Measurements from ENCODE around the gene EIF4H. TPM values are rescaled to one million over a fixed set of nuclear protein-coding genes. Genes with fewer than 3 reads are reported as not detected.

Gene EIF4H
- total RNA-seq, 4 donors from 2014 or later, result 175 to 250 (median 213) TPM

DNA sequence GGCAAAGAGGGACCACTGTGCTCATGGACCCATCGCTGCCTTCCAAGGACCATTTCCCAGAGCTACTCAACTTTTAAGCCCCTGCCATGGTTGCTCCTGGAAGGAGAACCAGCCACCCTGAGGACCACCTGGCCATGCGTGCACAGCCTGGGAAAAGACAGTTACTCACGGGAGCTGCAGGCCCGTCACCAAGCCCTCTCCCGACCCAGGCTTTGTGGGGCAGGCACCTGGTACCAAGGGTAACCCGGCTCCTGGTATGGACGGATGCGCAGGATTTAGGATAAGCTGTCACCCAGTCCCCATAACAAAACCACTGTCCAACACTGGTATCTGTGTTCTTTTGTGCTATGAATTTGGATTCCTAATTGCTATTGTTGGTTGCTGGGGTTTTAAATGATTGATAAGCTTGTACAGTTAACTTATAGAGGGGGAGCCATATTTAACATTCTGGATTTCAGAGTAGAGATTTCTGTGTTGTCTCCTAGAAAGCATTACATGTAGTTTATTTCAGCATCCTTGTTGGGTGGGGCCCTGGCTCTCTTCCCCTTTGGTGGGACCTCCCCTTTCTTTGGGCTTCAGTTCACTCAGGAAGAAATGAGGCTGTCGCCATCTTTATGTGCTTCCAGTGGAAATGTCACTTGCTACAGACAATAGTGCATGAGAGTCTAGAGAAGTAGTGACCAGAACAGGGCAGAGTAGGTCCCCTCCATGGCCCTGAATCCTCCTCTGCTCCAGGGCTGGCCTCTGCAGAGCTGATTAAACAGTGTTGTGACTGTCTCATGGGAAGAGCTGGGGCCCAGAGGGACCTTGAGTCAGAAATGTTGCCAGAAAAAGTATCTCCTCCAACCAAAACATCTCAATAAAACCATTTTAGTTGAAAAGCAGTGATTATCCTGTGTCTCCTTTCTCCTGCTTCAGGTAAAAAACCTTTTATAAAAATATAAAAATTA lies 55.1 kb downstream of the EIF4H start:
- peaks cover 0 to 18% (median 0%) of the 10 kb centered on the region in 4 donors for H3K36me3 ChIP-seq
- in situ Hi-C loops (cut with MboI; ENCODE audit: low pct_ligation_motif_present in 1 of 4, low pct_unique_long_range_greater_than_20kb in 1 of 4, low sequenced_read_pairs in 3 of 4), result no loop called here
- no peaks in the 10 kb centered on the region for H3K9me3 ChIP-seq
- no peak overlapping the region for H3K4me3 ChIP-seq
- H3K4me1 ChIP-seq, result no peaks in the 10 kb centered on the region
- TF ChIP-seq POLR2A (IDR thresholded peaks at IDR 0.05), result no peak
- no peak for TF ChIP-seq CTCF (IDR thresholded peaks at IDR 0.05)
- TF ChIP-seq EP300 (IDR thresholded peaks at IDR 0.05; ENCODE audit: low read depth), result no peak
- TF ChIP-seq POLR2AphosphoS5 (IDR thresholded peaks at IDR 0.05), result no peak
- no peak overlapping the region for H3K27ac ChIP-seq
- intact Hi-C loops (cut with DNase I; ENCODE audit: low total_unique reads), result no loop called here
- 93% methylated on average over 9 of the region's 9 CpGs; no CpG with 5 or more reads in 1 of the 2 donors for WGBS, 2 donors (ENCODE audit: low coverage in 1 of 2)
- H3K27me3 ChIP-seq, result no peaks in the 10 kb centered on the region
- no peak for DNase-seq

DNA sequence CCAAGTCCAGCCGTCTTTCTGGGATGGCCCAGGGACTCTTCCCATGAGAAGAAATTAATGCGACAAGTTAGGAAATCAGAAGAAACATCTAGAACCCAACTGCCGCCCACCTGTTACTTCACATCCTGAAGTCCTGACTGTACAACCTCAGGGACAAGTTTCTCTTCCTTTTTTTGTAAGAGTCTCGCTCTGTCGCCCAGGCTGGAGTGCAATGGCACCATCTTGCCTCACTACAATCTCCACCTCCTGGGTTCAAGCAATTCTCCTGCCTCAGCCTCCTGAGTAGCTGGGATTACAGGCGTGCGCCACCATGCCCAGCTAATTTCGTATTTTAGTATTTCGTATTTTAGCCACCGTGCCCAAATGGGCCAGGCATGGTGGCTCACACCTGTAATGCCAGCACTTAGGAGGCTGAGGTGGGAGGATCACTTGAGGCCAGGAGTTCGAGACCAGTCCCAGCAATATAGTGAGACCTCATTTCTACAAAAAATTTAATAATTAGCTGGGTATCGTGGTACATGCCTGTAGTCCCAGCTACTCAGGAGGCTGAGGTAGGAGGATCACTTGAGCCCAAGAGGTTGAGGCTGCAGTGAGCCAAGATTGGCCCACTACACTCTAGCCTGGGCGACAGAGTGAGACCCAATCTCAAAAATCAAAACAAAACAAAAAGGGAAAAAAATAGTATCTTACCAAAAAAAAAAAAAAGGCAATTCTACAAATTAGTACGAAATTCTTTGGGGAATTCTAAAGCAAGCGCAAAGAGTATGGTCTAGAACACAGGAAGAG lies 56.5 kb downstream of the EIF4H start:
- DNase-seq, result no peak
- 85 to 93% methylated on average over 9 to 15 of the region's 15 CpGs for WGBS, 2 donors (ENCODE audit: low coverage in 1 of 2)
- Histone ChIP-seq H3K4me3 (no peak overlapping the region), H3K9me3 (no peaks in the 10 kb centered on the region), H3K36me3 (peaks cover 0 to 26% (median 3%) of the 10 kb centered on the region in 4 donors), H3K27ac (no peak overlapping the region), H3K4me1 (no peaks in the 10 kb centered on the region), H3K27me3 (no peaks in the 10 kb centered on the region)
- in situ Hi-C loops (cut with MboI; ENCODE audit: low pct_ligation_motif_present in 1 of 4, low pct_unique_long_range_greater_than_20kb in 1 of 4, low sequenced_read_pairs in 3 of 4), result no loop called here
- TF ChIP-seq POLR2AphosphoS5 (IDR thresholded peaks at IDR 0.05), result no peak
- no peak for TF ChIP-seq POLR2A (IDR thresholded peaks at IDR 0.05)
- no peak for TF ChIP-seq EP300 (IDR thresholded peaks at IDR 0.05; ENCODE audit: low read depth)
- TF ChIP-seq CTCF (IDR thresholded peaks at IDR 0.05), result no peak
- intact Hi-C loops (cut with DNase I; ENCODE audit: low total_unique reads), result no loop called here

DNA sequence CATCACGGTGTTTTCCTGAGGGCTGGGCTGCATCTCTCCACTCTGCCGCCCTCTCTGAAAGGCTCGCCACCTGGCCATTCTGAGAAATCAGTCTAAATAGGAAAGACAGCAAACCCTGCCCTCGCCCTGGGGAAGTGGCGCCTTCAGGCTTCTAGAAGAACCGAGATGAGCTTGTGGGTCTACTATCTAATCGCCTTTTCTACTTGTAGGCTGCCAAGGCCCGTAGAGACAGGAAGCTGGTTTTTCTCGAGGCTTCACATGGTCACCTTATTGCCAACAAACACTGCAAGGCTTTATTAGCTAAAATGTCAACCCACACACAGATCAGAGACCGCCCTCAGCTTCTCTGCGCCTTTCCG lies 57.1 kb downstream of the EIF4H start:
- Histone ChIP-seq H3K4me1 (no peaks in the 10 kb centered on the region), H3K27ac (no peak overlapping the region), H3K27me3 (no peaks in the 10 kb centered on the region), H3K4me3 (no peak overlapping the region), H3K9me3 (no peaks in the 10 kb centered on the region), H3K36me3 (peaks cover 0 to 26% (median 3%) of the 10 kb centered on the region in 4 donors)
- DNase-seq, result peak; percentile 27
- WGBS, 2 donors (ENCODE audit: low coverage in 1 of 2), result 81% methylated on average over 12 of the region's 12 CpGs; no CpG with 5 or more reads in 1 of the 2 donors
- intact Hi-C loops (cut with DNase I; ENCODE audit: low total_unique reads), result no loop called here
- in situ Hi-C loops (cut with MboI; ENCODE audit: low pct_ligation_motif_present in 1 of 4, low pct_unique_long_range_greater_than_20kb in 1 of 4, low sequenced_read_pairs in 3 of 4), result no loop called here
- TF ChIP-seq POLR2AphosphoS5 (IDR thresholded peaks at IDR 0.05), result no peak

GRCh38 chr7:74233655-74234285 lies 59.6 kb downstream of the EIF4H start:
- no peak for TF ChIP-seq CTCF (IDR thresholded peaks at IDR 0.05)
- no peak for TF ChIP-seq EP300 (IDR thresholded peaks at IDR 0.05; ENCODE audit: low read depth)
- WGBS, 2 donors (ENCODE audit: low coverage in 1 of 2), result 82 to 92% methylated on average over 9 to 13 of the region's 13 CpGs
- intact Hi-C loops (cut with DNase I; ENCODE audit: low total_unique reads), result no loop called here
- in situ Hi-C loops (cut with MboI; ENCODE audit: low pct_ligation_motif_present in 1 of 4, low pct_unique_long_range_greater_than_20kb in 1 of 4, low sequenced_read_pairs in 3 of 4), result no loop called here
- Histone ChIP-seq H3K4me3 (no peak overlapping the region), H3K27me3 (no peaks in the 10 kb centered on the region), H3K9me3 (no peaks in the 10 kb centered on the region), H3K27ac (no peak overlapping the region), H3K4me1 (no peaks in the 10 kb centered on the region), H3K36me3 (peaks cover 0 to 32% (median 6%) of the 10 kb centered on the region in 4 donors)
- DNase-seq, result no peak

Data from transverse colon (tissue), 4 donors.